GM18858 (cell line): ENCODE results near the gene HNF4A.
"Not testable (repeated sequence)": the region's sequence is repeated elsewhere in the genome, so short reads cannot be mapped to it uniquely, and the experiment has no call there.

ENCODE experiments used
- ATAC-seq: cut with Tn5 transposase; IDR thresholded peaks from one replicate; pipeline ENCODE4 v1.9.1; 2021; ENCODE audit not compliant: unreplicated experiment

The HNF4A gene

DNA sequence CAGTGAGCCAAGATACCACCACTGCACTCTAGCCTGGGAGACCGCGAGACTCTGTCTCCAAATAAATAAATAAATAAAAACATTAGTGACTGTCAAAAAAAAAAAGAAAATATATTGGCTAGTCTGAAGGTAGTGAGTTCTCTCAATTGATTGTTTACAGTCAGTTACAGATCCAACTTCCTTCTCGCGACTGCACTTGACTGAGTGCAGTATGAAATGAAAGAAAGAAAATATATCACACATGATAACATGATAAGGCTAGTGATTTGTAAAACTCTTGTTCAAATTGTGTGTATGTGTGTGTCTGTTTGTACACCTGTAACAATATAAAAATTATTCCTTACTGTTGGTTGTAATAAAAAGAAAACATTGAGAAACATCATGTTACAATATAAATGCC is 10.8 kb upstream of the HNF4A start:
- no peak for ATAC-seq

DNA sequence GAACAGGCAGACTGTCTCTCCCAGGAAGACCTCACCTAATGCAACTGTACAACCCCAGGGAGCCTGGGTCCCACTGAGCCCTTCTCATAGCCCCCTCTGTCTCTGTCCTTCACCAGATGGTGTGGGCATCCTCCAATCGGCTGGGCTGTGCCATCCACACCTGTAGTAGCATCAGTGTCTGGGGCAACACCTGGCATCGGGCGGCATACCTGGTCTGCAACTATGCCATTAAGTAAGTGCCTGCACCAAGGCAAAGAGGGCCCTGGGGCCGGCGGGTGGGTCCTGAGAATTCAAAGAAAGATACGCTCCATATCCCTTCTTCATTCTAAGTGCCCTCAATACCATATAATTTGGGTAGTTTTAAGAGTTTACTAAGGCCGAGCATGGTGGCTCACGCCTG is 10.4 kb upstream of the HNF4A start:
- ATAC-seq, result no peak

DNA sequence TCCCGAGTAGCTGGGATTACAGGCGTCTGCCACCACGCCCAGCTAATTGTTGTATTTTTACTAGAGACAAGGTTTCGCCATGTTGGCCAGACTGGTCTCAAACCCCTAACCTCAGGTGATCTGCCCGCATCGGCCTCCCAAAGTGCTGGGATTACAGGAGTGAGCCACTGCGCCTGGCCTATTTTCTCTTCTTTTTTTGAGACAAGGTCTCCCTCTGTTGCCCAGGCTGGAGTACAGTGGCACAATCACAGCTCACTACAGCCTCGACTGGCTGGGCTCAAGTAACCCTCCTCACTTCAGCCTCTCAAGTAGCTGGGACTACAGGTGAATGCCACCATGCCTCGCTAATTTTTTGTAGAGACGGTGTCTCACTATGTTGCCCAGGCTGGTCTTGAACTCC is 9.6 kb upstream of the HNF4A start:
- ATAC-seq, result not testable (repeated sequence)

DNA sequence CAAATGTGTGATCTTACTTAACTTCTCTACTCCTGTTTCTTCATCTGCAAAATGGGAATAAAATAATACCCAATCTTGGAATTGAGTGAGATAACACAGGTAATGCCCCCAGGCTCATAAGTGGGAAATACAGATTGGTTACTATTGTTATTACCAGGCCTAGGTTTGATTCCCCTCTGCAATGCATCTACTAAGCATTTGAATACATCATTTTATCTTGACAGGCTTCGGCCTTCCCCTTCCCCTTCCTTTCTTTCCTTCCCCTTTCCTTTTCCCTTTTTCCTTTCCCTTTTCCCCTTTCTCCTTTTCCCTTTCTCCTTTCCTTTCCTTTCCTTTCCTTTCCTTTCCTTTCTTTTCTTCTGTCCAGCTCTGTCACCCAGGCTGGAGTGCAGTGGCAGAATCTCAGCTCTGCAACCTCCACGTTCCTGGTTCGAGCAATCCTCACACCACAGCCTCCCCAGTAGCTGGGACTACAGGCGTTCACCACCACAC is 7.3 kb upstream of the HNF4A start:
- no peak for ATAC-seq

DNA sequence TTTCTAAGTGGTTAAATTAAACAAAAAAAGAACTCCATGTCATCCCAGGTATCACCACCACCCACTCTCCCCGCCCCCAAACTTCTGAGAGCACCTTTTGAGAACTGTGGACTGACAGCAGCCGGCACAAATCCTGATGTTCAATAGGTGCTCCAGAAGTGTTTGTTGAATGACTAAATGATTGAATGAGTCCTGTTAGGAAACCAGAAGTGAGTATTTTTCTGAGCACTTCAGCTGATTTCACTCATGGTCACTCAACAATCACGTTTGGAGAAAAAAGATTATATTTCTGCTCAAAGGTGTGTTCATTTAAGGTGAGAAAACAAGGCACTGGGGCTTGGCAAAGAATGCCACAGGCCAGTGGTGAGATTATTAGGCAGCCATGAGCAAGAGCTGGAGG is 6.2 kb upstream of the HNF4A start:
- ATAC-seq, result no peak

DNA sequence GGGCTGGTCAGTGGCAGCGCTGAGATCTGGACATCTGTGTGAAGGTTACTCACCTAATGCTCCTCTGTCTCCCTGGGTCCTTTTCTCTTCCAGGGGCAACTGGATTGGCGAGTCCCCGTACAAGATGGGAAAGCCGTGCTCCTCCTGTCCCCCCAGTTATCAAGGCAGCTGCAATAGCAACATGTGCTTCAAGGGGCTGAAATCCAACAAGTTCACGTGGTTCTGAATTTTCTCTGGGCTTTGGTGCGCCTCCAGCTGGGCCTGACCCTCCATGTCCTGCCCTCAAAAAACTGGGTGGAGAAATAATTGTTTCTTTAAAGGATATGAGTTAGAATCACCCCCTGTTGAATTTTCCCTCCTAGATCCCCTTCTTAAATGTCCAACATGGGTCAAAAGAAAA is 4.9 kb upstream of the HNF4A start:
- no peak for ATAC-seq

DNA sequence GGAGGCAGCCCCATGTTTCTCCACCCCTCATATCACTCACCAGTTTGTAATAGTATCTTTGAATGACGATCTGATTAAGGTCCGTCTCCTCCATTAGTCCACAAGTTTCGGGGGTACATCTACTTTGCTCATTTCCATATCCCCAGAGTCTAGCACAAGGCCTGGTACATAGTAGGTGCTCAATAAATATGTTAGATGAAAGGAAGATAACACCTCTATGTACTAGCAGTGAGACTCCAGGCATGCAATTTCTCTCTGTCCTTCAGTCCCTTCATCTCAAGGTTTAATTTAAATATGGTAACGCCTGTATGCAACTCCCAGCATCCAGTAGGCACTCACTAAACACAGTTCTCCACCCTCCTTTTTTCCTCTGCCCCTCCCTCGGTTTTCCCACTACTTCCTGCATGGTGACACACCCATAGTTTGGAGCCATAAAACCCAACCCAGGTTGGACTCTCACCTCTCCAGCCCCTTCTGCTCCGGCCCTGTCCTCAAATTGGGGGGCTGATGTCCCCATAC is 461 bp upstream of the HNF4A start:
- no peak for ATAC-seq

DNA sequence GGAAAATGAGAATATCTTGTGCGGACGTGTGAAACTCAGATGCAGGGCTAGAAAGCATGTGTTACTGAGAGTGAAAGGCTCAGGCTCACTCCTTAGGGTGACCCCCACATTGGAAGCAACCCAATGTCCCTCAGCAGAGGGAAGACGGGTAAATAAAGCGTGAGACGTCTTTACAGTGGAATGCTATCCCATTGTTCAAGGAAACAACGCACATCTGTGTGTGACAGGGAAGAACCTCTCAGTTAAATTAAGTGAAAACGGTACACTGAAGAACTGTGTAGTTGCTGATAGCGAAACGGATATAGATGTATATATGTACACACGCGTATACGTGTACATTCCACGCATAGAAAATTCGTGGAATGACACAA is 839 bp downstream of the HNF4A start:
- no peak for ATAC-seq

DNA sequence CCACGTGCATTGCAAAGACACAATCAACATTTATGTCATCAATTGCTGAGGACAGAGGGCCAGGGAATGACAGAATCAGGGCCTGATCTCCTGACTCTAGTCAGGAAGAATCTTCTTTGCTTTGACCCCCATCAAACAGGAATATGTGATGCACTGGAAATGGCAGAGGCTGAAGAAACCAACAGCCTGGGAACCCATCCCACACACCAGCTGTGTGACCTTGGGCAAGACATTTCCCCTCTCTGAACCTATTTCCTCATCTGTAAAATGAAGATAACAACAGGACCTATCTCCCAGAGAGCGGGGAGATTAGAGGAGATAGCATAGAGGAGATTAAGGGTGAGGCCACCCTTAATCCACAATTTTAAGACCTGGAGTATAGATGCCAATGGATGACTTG is 1.5 kb downstream of the HNF4A start:
- ATAC-seq, result no peak

DNA sequence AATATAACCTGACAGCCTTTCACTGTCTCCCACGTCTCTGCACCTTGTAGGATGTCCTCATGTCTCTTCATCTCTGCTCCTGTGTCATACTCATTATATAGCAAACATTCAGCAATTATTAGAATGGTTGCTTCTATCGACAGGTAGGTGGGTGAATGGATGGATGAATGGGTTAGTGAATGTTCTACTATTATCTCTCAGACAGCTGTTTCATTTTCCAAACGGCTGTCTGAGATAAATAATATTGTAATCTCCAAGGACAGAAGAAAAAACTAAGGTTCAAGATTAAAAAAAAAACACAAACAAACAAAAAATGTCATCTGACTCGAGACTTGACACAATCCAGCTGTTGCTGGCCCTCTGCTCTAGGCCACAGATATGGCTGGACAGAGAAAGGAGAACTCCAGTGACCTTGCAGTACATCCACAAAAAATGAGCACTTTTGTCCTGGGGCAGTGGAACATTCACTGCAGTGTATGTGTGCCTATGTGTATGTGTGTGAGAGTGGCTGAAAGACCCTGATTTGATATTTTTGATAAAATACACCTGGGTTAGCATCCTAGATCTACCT is 2.1 kb downstream of the HNF4A start:
- ATAC-seq, result no peak

DNA sequence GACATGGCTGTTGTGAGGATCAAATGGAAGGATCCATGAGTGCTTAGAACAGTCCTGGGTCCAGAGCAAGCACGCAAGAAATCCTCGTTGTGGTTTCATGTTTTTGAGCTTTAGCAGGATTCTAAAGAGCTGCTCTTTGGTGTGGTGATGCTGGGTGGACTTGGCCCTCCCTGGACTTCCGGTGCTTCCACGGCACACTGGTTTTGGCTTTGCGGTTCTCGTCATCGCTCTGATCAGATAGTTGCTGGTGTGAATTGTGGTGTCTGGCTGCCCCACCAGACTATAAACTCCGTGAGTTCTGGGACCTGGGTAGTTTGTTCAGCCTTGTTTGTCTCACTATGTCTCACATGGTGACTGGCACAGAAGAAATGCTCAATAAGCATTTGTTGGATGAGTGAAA is 3.3 kb downstream of the HNF4A start:
- no peak for ATAC-seq

DNA sequence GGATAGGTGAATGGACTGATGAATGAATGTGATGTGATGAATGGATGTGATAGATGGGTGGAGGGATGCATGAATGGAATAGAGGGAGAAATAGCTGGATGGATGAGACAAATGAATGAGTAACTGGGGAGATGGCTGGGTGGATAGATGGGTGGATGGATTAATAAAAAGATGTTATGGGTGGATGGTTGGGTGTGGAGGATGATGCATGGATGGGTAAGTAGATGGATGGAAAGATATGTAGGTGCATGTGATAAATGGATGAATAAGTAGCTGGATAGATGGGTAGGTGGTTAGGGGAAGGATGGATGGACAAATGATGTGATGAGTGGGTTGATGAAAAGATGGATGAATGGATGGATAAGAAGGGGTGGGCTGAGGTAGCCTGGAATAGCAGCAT is 4.7 kb downstream of the HNF4A start:
- no peak for ATAC-seq

DNA sequence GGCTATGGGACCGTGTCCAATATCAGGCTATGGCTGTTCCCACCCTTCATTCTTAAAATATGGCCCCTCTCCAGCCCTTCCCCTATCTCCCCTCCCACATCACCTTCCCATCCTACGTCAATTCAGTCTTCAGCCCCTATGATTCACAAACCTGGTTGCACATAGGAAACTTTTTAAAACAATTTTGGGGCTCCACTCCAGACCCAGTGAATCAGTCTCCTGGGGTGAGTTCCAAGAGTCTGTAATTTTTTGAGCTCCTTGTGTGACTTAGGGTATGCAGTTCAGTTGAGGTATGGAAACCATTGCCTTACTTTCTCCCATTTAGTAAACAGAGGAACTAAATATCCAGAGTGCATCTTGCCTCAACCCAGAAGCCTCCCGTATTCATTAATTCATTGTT is 5.5 kb downstream of the HNF4A start:
- no peak for ATAC-seq

DNA sequence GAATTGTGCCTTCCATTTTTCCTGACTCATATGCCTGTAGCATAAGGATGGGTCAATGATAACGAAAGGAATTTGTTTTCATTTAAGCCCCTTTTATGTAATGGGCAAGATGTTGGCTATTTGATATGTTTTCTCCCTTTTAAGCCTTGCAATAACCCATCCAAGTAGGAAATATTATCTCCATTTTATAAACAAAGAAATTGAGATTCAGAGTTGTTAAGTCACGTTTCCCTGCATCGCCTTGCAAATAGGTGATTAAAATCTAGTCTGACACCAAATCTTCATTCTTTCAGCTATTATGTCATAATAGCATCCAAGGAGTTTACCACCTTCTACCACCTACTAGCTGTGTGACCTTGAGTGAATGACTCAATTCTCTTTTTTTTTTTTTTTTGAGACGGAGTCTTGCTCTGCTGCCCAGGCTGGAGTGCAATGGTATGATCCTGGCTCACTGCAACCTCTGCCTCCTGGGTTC is 7.0 kb downstream of the HNF4A start:
- ATAC-seq, result no peak

DNA sequence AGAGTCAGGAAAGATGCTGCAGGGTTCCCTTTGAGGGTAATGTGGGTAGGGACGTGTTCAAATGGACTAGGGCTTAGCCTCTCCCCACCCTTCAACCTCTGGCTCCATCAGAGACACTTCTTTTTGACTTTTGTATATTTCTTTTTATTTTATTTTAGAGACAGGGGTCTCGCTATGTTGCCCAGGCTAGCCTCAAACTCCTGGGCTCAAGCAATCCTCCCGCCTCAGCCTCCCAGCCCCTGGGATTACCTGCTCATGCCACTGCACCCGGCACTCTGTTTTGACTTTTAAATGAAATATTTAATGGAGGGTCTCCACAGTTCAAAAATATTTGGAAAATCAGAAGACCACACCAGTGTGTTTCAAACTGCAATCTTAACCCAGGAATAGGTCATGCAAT is 8.6 kb downstream of the HNF4A start:
- ATAC-seq, result no peak

DNA sequence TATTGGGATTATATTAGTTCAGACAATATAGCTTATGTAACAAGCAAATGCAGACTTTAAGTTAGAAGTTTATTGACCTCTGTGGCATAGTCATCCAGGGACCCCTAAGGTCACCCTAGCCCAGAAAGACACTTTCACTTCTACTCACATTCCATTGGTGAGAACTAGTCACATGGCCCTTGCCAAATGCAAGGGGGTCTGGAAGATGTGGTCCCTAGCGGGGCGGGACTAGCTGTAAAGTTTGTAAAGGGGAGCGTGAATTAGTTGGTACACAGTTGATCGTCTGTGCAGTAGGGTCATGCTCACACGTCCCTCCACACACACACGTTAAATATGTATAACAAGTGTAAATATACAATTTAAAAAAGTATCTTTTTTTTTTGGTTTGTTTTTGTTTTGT is 9.3 kb downstream of the HNF4A start:
- no peak for ATAC-seq

DNA sequence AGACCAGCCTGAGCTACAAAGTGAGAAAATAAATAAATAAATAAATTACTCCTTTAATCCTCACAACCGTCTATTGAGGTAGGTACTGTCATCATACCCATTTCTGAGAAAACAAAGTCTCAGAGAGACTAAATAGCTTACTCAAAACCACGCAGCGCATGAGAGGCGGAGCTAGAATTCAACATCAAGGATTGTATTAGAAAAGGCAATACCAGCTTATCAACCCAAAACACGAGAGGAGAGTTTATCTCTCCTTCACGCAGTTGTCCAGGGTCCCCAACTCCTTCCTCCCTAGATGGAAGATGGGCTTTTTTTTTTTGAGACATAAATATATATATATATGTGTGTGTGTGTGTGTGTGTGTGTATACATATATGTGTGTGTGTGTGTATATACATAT is 12.2 kb downstream of the HNF4A start:
- ATAC-seq, result no peak

DNA sequence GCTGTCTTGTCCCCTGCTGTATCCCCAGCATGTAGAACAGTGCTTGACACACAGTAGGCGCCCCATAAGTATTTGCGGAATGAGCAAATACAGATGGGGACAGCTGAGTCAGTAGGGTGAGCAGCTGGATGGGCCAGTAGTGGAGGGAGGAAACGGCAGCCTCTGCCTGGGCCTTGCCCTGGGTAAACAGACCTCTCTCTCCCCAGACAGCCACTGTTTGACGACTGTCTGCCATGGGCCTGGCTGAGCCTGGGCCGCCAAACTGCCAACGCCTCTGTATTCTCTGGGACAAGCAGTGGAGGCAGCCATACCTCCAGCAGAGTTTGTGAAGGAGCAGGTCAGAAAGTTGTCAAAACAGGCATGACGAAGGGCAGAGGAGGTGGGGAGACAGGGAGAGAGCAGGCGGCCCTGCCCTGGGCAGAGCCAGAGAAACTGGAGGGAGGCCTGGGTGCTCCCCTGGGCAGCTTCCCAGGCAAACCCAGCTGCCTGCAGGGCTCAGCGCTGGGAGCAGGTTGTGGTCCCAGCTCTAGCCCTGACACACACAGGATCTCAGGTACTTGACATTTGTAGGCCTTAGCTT is 15.2 kb downstream of the HNF4A start:
- ATAC-seq, result no peak

DNA sequence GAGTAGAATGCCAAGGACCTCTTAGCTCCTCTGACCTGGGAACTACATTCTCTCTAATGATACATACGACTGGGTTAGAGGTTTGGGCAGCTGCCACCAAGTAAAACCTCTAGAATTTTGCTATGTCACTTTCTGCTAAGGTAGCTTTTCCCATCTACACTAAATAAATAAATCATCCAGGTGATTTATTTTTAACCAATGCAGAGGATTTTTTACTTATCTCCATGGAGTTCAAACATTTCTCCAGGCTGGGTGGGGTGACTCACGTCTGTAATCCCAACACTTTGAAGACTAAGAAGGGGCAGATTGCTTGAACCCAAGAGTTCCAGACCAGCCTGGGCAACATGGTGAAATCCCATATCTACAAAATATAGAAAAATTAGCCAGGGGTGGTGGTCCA is 27.1 kb downstream of the HNF4A start:
- ATAC-seq, result no peak

DNA sequence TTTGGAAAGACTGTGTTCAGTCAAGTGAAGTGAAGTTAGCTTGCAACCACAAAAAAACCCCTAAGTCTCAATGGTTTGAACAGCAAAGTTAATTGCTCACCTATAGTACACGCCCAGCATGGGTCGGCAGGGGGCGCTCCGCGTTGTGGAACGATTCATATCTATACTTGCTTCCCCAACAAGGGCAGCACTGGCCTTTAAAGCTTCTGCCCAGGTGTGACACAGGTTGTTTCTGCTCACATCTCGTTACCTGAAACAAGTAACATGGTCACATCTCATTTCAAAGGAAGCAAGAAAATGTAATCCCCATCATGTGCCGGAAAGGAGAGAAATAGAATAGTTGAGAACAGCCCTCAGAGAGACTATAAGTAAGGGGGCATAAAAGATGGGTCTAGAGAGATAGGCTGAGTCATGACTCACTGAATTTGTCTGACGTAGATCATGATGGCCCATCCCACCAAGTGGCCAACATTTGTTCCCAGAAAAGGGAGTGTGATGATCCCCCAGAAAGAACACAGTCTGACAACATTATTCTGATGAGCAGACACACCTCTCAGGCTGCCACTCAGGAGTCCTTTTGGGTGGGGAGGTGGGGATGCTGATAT is 29.0 kb downstream of the HNF4A start:
- ATAC-seq, result no peak

DNA sequence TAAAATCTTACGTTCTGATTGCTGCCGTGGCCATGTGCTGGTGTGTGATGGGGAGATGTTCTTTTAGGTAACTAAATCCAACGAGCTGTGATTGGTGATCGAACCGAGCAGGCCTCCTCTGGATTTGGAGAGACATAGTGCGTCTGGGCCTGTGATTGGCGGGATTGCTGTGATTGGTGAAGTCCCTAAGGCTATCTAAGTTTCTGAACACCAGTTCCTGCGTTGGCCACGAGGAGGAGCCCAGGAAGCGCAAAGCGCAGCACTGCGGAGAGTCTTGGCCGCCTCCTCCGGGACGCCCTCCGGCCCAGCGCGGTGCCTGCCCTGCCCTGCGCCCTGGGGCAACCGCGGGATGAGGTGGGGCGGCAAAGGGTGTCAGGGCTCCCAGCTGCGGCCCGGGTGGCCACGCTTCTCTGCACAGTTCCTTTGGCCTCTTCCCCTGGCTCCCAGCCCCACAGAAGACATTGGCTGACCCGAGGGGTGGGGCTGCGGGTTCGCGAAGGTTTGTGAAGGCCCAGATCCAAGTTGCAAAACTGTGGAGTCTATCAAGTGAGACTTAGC is 33.0 kb downstream of the HNF4A start:
- ATAC-seq, result no peak

DNA sequence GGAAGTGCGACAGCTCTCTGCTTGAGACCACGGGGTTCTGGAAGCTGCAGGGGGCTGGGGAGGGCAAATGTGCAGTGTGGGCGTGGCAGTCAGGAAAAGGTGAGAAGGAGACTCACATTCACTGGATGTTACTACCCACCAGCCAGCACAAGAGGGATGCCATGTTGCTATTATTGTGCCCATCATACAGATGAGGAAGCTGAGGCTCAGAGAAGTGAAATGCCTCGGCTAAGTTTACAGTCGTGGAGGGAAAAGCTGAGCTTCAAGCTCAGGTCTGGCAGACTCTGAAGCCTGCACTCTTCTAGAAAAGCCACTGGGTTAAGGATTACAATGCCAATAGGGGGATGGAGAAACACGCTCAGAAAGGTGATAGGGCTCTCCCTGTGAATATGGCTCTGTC is 34.4 kb downstream of the HNF4A start:
- no peak for ATAC-seq
